Spleen (tissue), 11 donors: ENCODE measurements around the gene NCR3LG1. TPM values are rescaled to one million over a fixed set of nuclear protein-coding genes. Genes with fewer than 3 reads are reported as not detected.

Source experiments
- DNase-seq: peaks from one replicate; pipeline ENCODE4 v3.0.0-alpha.2; 2020
- H3K27ac ChIP-seq, 8 donors: fragments of 200-600 bp; sonication (generic) in 7 of 8; 1 replicate in 4 of 8; 2 replicates in 4 of 8; pipeline versions ENCODE4 v1.5.0 to v1.8.0; 2016 to 2021; ENCODE audit warnings: inconsistent platforms in 4 of 8, mild to moderate bottlenecking in 4 of 8, moderate library complexity in 1 of 8
- H3K27me3 ChIP-seq, 7 donors: fragments of 200-600 bp; sonication (generic) in 6 of 7; replicated peaks in 1 of 7; 1 replicate in 4 of 7; 2 replicates in 3 of 7; pipeline versions ENCODE4 v1.5.0 to v1.8.0; 2016 to 2021; ENCODE audit warnings: inconsistent platforms in 3 of 7, mild to moderate bottlenecking in 1 of 7
- H3K36me3 ChIP-seq, 6 donors: fragments of 200-600 bp; sonication (generic) in 5 of 6; 1 replicate in 4 of 6; 2 replicates in 2 of 6; pipeline versions ENCODE4 v1.5.0 to v1.8.0; 2016 to 2021; ENCODE audit warnings: inconsistent platforms in 2 of 6
- H3K4me1 ChIP-seq, 6 donors: fragments of 200-600 bp; sonication (generic) in 5 of 6; 1 replicate in 3 of 6; 2 replicates in 3 of 6; pipeline versions ENCODE4 v1.5.0 to v1.8.0; 2016 to 2021; ENCODE audit warnings: inconsistent platforms in 3 of 6
- H3K4me3 ChIP-seq, 8 donors: fragments of 200-600 bp; sonication (generic) in 7 of 8; 1 replicate in 4 of 8; 2 replicates in 4 of 8; pipeline versions ENCODE4 v1.5.0 to v1.8.0; 2016 to 2021; ENCODE audit warnings: inconsistent platforms in 4 of 8, mild to moderate bottlenecking in 4 of 8, moderate library complexity in 2 of 8
- H3K9me3 ChIP-seq, 8 donors: fragments of 200-600 bp; sonication (generic) in 7 of 8; 1 replicate in 4 of 8; 2 replicates in 4 of 8; pipeline versions ENCODE4 v1.5.0 to v1.8.0; 2016 to 2021; ENCODE audit warnings: inconsistent platforms in 4 of 8
- CTCF ChIP-seq, 11 experiments: fragments of 200-600 bp in 7 of 11; fragments of 450-650 bp in 4 of 11; sonication (generic) in 4 of 11; IDR thresholded peaks in 8 of 11; conservative IDR thresholded peaks in 3 of 11; 1 replicate in 7 of 11; 2 replicates in 4 of 11; pipeline versions ENCODE4 v1.4.0 to v1.8.0; 2016 to 2021; ENCODE audit warnings: antibody characterized with exemption in 11 of 11, inconsistent platforms in 4 of 11, mild to moderate bottlenecking in 1 of 11
- POLR2A ChIP-seq, 3 donors: fragments of 450-650 bp; IDR thresholded peaks; one replicate each; pipeline ENCODE4 v1.5.1; 2017; ENCODE audit warnings: antibody characterized with exemption in 3 of 3, mild to moderate bottlenecking in 1 of 3
- POLR2AphosphoS5 ChIP-seq, 3 donors: sonication (generic); formaldehyde crosslinking; IDR thresholded peaks; one replicate each; pipeline ENCODE4 v1.5.1; 2017; ENCODE audit warnings: antibody characterized with exemption in 3 of 3
- WGBS, 5 donors: extraction: QIAGEN DNeasy Blood & Tissue Kit in 3 of 5; methylation state at CpG; one replicate each; pipeline versions ENCODE4 v1.1.5 to v1.1.7; 2013 to 2018; 5-methylcytosine and 5-hydroxymethylcytosine counted together
- intact Hi-C: fragments of 100-400 bp; cut with DNase I; formaldehyde crosslinking; loops from one replicate; pipeline ENCODE4 v1.15.0; 2023; ENCODE audit warnings: low total_unique reads
- polyA plus RNA-seq, 3 donors: library from polyadenylated mRNA; stranded (reverse); fragments of 200-250 nt; gene quantifications; one replicate each; pipeline ENCODE4 v1.2.1, GENCODE V29; 2013
- total RNA-seq, 7 donors: library from RNA; depleted of rRNA in 3 of 7; stranded (reverse); fragments of >200 nt in 3 of 7; fragmentation: NEBNext Ultra II Directional in 4 of 7; extraction: Animal tissue kit (Norgen Biotek cat#: 25700) in 4 of 7; gene quantifications; one replicate each; pipeline versions ENCODE4 v1.1.0 to v1.2.1, GENCODE V29; 2016 to 2021
- donor health status: healthy with polysubstance abuse.
- donor health status: DM: no; HTN: no; CAD: no; lungs with moderate emphysema.
- donor health status: DM: no; HTN: no; CAD: no.
- donor health status: Bipolar disorder and iron deficiency.
- donor health status: healthy.
- donor health status: DM: no; HTN: no; CAD: no.
- donor health status: DM: yes; HTN: yes; CAD: no.

NCR3LG1 gene
- total and polyA plus RNA-seq, 10 donors, result 0.04 to 5.4 (median 1.8) TPM

GRCh38 chr11:17406818-17407149, 55.2 kb downstream of the NCR3LG1 start:
- TF ChIP-seq CTCF (IDR thresholded peaks at IDR 0.05 in 8 of 11, conservative IDR thresholded peaks at IDR 0.05 in 3 of 11), result no peak
- TF ChIP-seq POLR2AphosphoS5 (IDR thresholded peaks at IDR 0.05), result no peak
- no peak for TF ChIP-seq POLR2A (IDR thresholded peaks at IDR 0.05)
- Histone ChIP-seq H3K4me1 (peaks cover 0 to 23% (median 6%) of the 10 kb centered on the region in 6 donors), H3K36me3 (no peaks in the 10 kb centered on the region), H3K4me3 (no peak overlapping the region), H3K9me3 (no peaks in the 10 kb centered on the region), H3K27ac (peak overlapping the region in 2 of 8 donors; percentile 72 to 74), H3K27me3 (no peaks in the 10 kb centered on the region)
- peak; percentile 73 for DNase-seq
- WGBS, 5 donors, result 91 to 94% (median 92%) methylated on average over 13 of the region's 13 CpGs
- intact Hi-C loops, result no loop called here

GRCh38 chr11:17407575-17407974, 56.0 kb downstream of the NCR3LG1 start:
- H3K9me3 ChIP-seq, result no peaks in the 10 kb centered on the region
- H3K27me3 ChIP-seq, result no peaks in the 10 kb centered on the region
- peaks cover 0 to 23% (median 6%) of the 10 kb centered on the region in 6 donors for H3K4me1 ChIP-seq
- intact Hi-C loops, result no loop called here
- DNase-seq, result peak; percentile 20
- WGBS, 5 donors, result 85 to 92% (median 87%) methylated on average over 2 of the region's 2 CpGs
- H3K36me3 ChIP-seq, result no peaks in the 10 kb centered on the region
- H3K27ac ChIP-seq, result no peak overlapping the region
- no peak overlapping the region for H3K4me3 ChIP-seq
- TF ChIP-seq CTCF (IDR thresholded peaks at IDR 0.05 in 8 of 11, conservative IDR thresholded peaks at IDR 0.05 in 3 of 11), result no peak
- no peak for TF ChIP-seq POLR2A (IDR thresholded peaks at IDR 0.05)
- TF ChIP-seq POLR2AphosphoS5 (IDR thresholded peaks at IDR 0.05), result no peak

- peak; percentile 41 for DNase-seq
- WGBS, 5 donors, result 81 to 94% (median 89%) methylated on average over 1 to 2 of the region's 2 CpGs
- TF ChIP-seq POLR2AphosphoS5 (IDR thresholded peaks at IDR 0.05) (no peak), CTCF (IDR thresholded peaks at IDR 0.05 in 8 of 11, conservative IDR thresholded peaks at IDR 0.05 in 3 of 11) (no peak), POLR2A (IDR thresholded peaks at IDR 0.05) (no peak)
- Histone ChIP-seq H3K27ac (no peak overlapping the region), H3K36me3 (no peaks in the 10 kb centered on the region), H3K4me1 (peaks cover 0 to 23% (median 6%) of the 10 kb centered on the region in 6 donors), H3K27me3 (peaks cover 0 to 2% (median 0%) of the 10 kb centered on the region in 7 donors), H3K9me3 (no peaks in the 10 kb centered on the region), H3K4me3 (no peak overlapping the region)
- intact Hi-C loops, result no loop called here
Observed at GRCh38 chr11:17408026-17408425, 56.4 kb downstream of the NCR3LG1 start.

- intact Hi-C loops, result no loop called here
- 89 to 97% (median 93%) methylated on average over 5 to 7 of the region's 7 CpGs for WGBS, 5 donors
- DNase-seq, result peak; percentile 43
Observed at GRCh38 chr11:17408641-17409040, 57.0 kb downstream of the NCR3LG1 start.

More at GRCh38 chr11:17408641-17409040, 57.0 kb downstream of the NCR3LG1 start:
- Histone ChIP-seq H3K36me3 (no peaks in the 10 kb centered on the region), H3K27ac (no peak overlapping the region), H3K9me3 (no peaks in the 10 kb centered on the region), H3K4me1 (peaks cover 0 to 23% (median 6%) of the 10 kb centered on the region in 6 donors), H3K27me3 (peaks cover 0 to 5% (median 0%) of the 10 kb centered on the region in 7 donors), H3K4me3 (no peak overlapping the region)
- TF ChIP-seq POLR2A (IDR thresholded peaks at IDR 0.05), result no peak
- no peak for TF ChIP-seq CTCF (IDR thresholded peaks at IDR 0.05 in 8 of 11, conservative IDR thresholded peaks at IDR 0.05 in 3 of 11)
